H9 (cell line): ENCODE results near the gene G6PC1. TPM values are rescaled to one million over a fixed set of nuclear protein-coding genes. Genes with fewer than 3 reads are reported as not detected.

Experiments
- DNase-seq: peaks from one replicate; pipeline ENCODE4 v3.0.0-alpha.2; 2017
- H2AFZ ChIP-seq: one replicate; pipeline ENCODE4 v1.6.1; 2013; ENCODE audit warnings: mild to moderate bottlenecking, low read length, control low read depth, moderate library complexity
- H2AK5ac ChIP-seq: 2 replicates; pipeline ENCODE4 v1.6.1; 2013; ENCODE audit warnings: low read length, control low read depth, mixed read lengths; ENCODE audit not compliant: insufficient read length
- H2BK120ac ChIP-seq: one replicate; pipeline ENCODE4 v1.6.1; 2013; ENCODE audit warnings: low read depth, mild to moderate bottlenecking, low read length, control low read depth, inconsistent platforms; ENCODE audit not compliant: poor library complexity, severe bottlenecking
- H2BK12ac ChIP-seq: 2 replicates; pipeline ENCODE4 v1.6.1; 2013; ENCODE audit warnings: low read length, control low read depth, mixed read lengths, low read depth; ENCODE audit not compliant: insufficient read length
- H2BK15ac ChIP-seq: 2 replicates; pipeline ENCODE4 v1.6.1; 2013; ENCODE audit warnings: low read depth, low read length, control low read depth
- H2BK20ac ChIP-seq: one replicate; pipeline ENCODE4 v1.6.1; 2013; ENCODE audit warnings: low read depth, mild to moderate bottlenecking, low read length, control low read depth, inconsistent platforms; ENCODE audit not compliant: poor library complexity, severe bottlenecking
- H2BK5ac ChIP-seq: 2 replicates; pipeline ENCODE4 v1.6.1; 2013; ENCODE audit warnings: low read length, control low read depth, mixed read lengths; ENCODE audit not compliant: insufficient read length
- H3K14ac ChIP-seq: 2 replicates; pipeline ENCODE4 v1.6.1; 2013; ENCODE audit warnings: low read length, control low read depth; ENCODE audit not compliant: insufficient read depth
- H3K18ac ChIP-seq: 2 replicates; pipeline ENCODE4 v1.6.1; 2013; ENCODE audit warnings: low read depth, mild to moderate bottlenecking, mixed read lengths, low read length, control low read depth; ENCODE audit not compliant: insufficient read length
- H3K23ac ChIP-seq: 2 replicates; pipeline ENCODE4 v1.6.1; 2013; ENCODE audit warnings: low read length, control low read depth, mixed read lengths, low read depth; ENCODE audit not compliant: insufficient read length
- H3K23me2 ChIP-seq: 2 replicates; pipeline ENCODE4 v1.6.1; 2013; ENCODE audit warnings: low read depth, mild to moderate bottlenecking, mixed read lengths, low read length, control low read depth; ENCODE audit not compliant: insufficient read length, poor library complexity, severe bottlenecking
- H3K27ac ChIP-seq: 2 replicates; pipeline ENCODE4 v1.5.1; 2013; ENCODE audit warnings: low read length, control low read depth, mixed read lengths, low read depth; ENCODE audit not compliant: insufficient read length
- H3K27me3 ChIP-seq: 2 replicates; pipeline ENCODE4 v1.6.1; 2013; ENCODE audit warnings: low read length, control low read depth, inconsistent platforms; ENCODE audit not compliant: insufficient read depth
- H3K4ac ChIP-seq: 2 replicates; pipeline ENCODE4 v1.6.1; 2013; ENCODE audit warnings: low read depth, mild to moderate bottlenecking, control low read depth, inconsistent platforms, low read length, moderate library complexity
- H3K4me1 ChIP-seq: 2 replicates; pipeline ENCODE4 v1.6.1; 2013; ENCODE audit warnings: low read length, control low read depth, inconsistent platforms; ENCODE audit not compliant: insufficient read depth
- H3K4me2 ChIP-seq: 2 replicates; pipeline ENCODE4 v1.6.1; 2013; ENCODE audit warnings: low read length, control low read depth, mixed read lengths; ENCODE audit not compliant: insufficient read length, insufficient read depth
- H3K56ac ChIP-seq: 2 replicates; pipeline ENCODE4 v1.6.1; 2013; ENCODE audit warnings: low read depth, mild to moderate bottlenecking, mixed read lengths, low read length, control low read depth; ENCODE audit not compliant: insufficient read length
- H3K79me1 ChIP-seq: 2 replicates; pipeline ENCODE4 v1.6.1; 2013; ENCODE audit warnings: low read depth, mild to moderate bottlenecking, moderate library complexity, low read length, control low read depth, inconsistent platforms; ENCODE audit not compliant: insufficient read depth, poor library complexity, severe bottlenecking
- H3K79me2 ChIP-seq: 2 replicates; pipeline ENCODE4 v1.6.1; 2013; ENCODE audit warnings: low read length, control low read depth, inconsistent platforms; ENCODE audit not compliant: insufficient read depth
- H3K9ac ChIP-seq: 2 replicates; pipeline ENCODE4 v1.6.1; 2013; ENCODE audit warnings: low read length, control low read depth, mixed read lengths; ENCODE audit not compliant: insufficient read length; ENCODE audit errors: extremely low read depth
- H3K9me3 ChIP-seq: one replicate; pipeline ENCODE4 v1.6.1; 2013; ENCODE audit warnings: low read depth, low read length, inconsistent platforms; ENCODE audit not compliant: control insufficient read depth
- H3T11ph ChIP-seq: one replicate; pipeline ENCODE4 v1.6.1; 2013; ENCODE audit warnings: mild to moderate bottlenecking, low read length, control low read depth, inconsistent platforms
- H4K20me1 ChIP-seq: one replicate; pipeline ENCODE4 v1.6.1; 2013; ENCODE audit not compliant: control insufficient read depth, insufficient read length, insufficient read depth
- H4K5ac ChIP-seq: 2 replicates; pipeline ENCODE4 v1.6.1; 2013; ENCODE audit warnings: low read depth, mild to moderate bottlenecking, mixed read lengths, low read length, control low read depth; ENCODE audit not compliant: insufficient read length
- H4K8ac ChIP-seq: replicated peaks from 2 replicates; pipeline ENCODE4 v1.6.1; 2013; ENCODE audit warnings: low read length, control low read depth, mixed read lengths, low read depth; ENCODE audit not compliant: insufficient read length
- H4K91ac ChIP-seq: 2 replicates; pipeline ENCODE4 v1.6.1; 2013; ENCODE audit warnings: low read depth, mild to moderate bottlenecking, moderate library complexity, mixed read lengths, low read length, control low read depth; ENCODE audit not compliant: insufficient read length
- H3K27ac Mint-ChIP-seq, 3 experiments: 2 replicates in 2 of 3; 3 replicates in 1 of 3; pipeline ENCODE4 v1.8.0; 2020 to 2021; ENCODE audit warnings: mixed read lengths in 3 of 3, mild to moderate bottlenecking in 1 of 3, moderate library complexity in 1 of 3
- H3K27me3 Mint-ChIP-seq: 2 replicates; pipeline ENCODE4 v1.8.0; 2021; ENCODE audit warnings: low read depth, mild to moderate bottlenecking, moderate library complexity, mixed read lengths
- H3K36me3 Mint-ChIP-seq, 3 experiments: 2 replicates in 2 of 3; 3 replicates in 1 of 3; pipeline ENCODE4 v1.8.0; 2020 to 2021; ENCODE audit warnings: low read depth in 3 of 3, mixed read lengths in 3 of 3; ENCODE audit not compliant: insufficient read depth in 1 of 3
- H3K4me1 Mint-ChIP-seq, 2 experiments: 2 replicates each; pipeline ENCODE4 v1.8.0; 2020; ENCODE audit warnings: mixed read lengths in 2 of 2
- H3K4me3 Mint-ChIP-seq, 2 experiments: 2 replicates in 1 of 2; 3 replicates in 1 of 2; pipeline ENCODE4 v1.8.0; 2020 to 2021; ENCODE audit warnings: mild to moderate bottlenecking in 2 of 2, mixed read lengths in 2 of 2, moderate library complexity in 1 of 2
- H3K9me3 Mint-ChIP-seq, 2 experiments: 2 replicates in 1 of 2; 3 replicates in 1 of 2; pipeline ENCODE4 v1.8.0; 2020; ENCODE audit warnings: mild to moderate bottlenecking in 2 of 2, mixed read lengths in 2 of 2, moderate library complexity in 1 of 2
- CTCF ChIP-seq: fragments of 200-600 bp; sonication (generic); conservative IDR thresholded peaks from 3 replicates; pipeline ENCODE4 v1.8.0; 2021; ENCODE audit warnings: antibody characterized with exemption, mild to moderate bottlenecking
- WGBS: extraction: QIAGEN DNeasy Blood & Tissue Kit; methylation state at CpG from one replicate; pipeline ENCODE4 v1.1.7; 2013; ENCODE audit warnings: missing lambda C conversion rate, low lambda C conversion rate, mixed read lengths; ENCODE audit not compliant: insufficient read length; ENCODE audit errors: extremely low coverage; 5-methylcytosine and 5-hydroxymethylcytosine counted together
- total RNA-seq: library from RNA; stranded (reverse); gene quantifications from 2 replicates; pipeline ENCODE4 v1.2.1, GENCODE V29; 2021

Gene G6PC1
- total RNA-seq, 1 experiment from 2014 or later: not detected

- no peak for DNase-seq
- Histone ChIP-seq H3K18ac (no peak overlapping the region), H2AFZ (no peak overlapping the region), H3K4me1 (no peaks in the 10 kb centered on the region), H4K91ac (no peak overlapping the region), H4K5ac (no peak overlapping the region), H2BK20ac (no peak overlapping the region), H3K27ac (no peak overlapping the region), H3K27me3 (no peaks in the 10 kb centered on the region), H3K9me3 (no peaks in the 10 kb centered on the region), H2AK5ac (no peak overlapping the region), H3K79me2 (no peaks in the 10 kb centered on the region), H3K9ac (no peak overlapping the region), H3K79me1 (no peaks in the 10 kb centered on the region), H2BK120ac (no peak overlapping the region), H4K8ac (no peak overlapping the region), H3K14ac (no peak overlapping the region), H2BK5ac (no peak overlapping the region), H4K20me1 (no peaks in the 10 kb centered on the region), H3K4me2 (no peak overlapping the region), H3T11ph (no peak overlapping the region), H2BK12ac (no peak overlapping the region), H2BK15ac (no peak overlapping the region), H3K56ac (no peak overlapping the region), H3K23ac (no peak overlapping the region), H3K23me2 (no peaks in the 10 kb centered on the region), H3K4ac (no peak overlapping the region)
- H3K27ac Mint-ChIP-seq: no peak overlapping the region
- H3K9me3 Mint-ChIP-seq: no peaks in the 10 kb centered on the region
- no peaks in the 10 kb centered on the region for H3K4me1 Mint-ChIP-seq
- H3K27me3 Mint-ChIP-seq: no peaks in the 10 kb centered on the region
- WGBS: no CpG with 5 or more reads among the region's 1 CpG
- no peak for TF ChIP-seq CTCF
- no peak overlapping the region for H3K4me3 Mint-ChIP-seq
- H3K36me3 Mint-ChIP-seq: peaks cover 12 to 27% (median 21%) of the 10 kb centered on the region in 3 experiments; a peak in 6 of 7 replicates
Measured at GRCh38 chr17:42946812-42947211, 46.2 kb downstream of the G6PC1 start.
